Adrenal gland (tissue), 12 donors: ENCODE measurements around the gene MORN1. TPM values are rescaled to one million over a fixed set of nuclear protein-coding genes. Genes with fewer than 3 reads are reported as not detected.

Experiments
- DNase-seq, 7 donors: peaks; one replicate each; pipeline ENCODE4 v3.0.0-alpha.2; 2019 to 2020
- H3K27ac ChIP-seq, 5 donors: fragments of 200-600 bp; sonication (generic) in 4 of 5; 1 replicate in 3 of 5; 2 replicates in 2 of 5; pipeline versions ENCODE4 v1.5.1 to v1.8.0; 2016 to 2020; ENCODE audit warnings: mild to moderate bottlenecking in 1 of 5
- H3K27me3 ChIP-seq: fragments of 200-600 bp; 2 replicates; pipeline ENCODE4 v1.8.0; 2021
- H3K36me3 ChIP-seq, 2 donors: fragments of 200-600 bp; replicated peaks in 1 of 2; 1 replicate in 1 of 2; 2 replicates in 1 of 2; pipeline versions ENCODE4 v1.5.1 to v1.8.0; 2018 to 2022
- H3K4me1 ChIP-seq, 2 donors: fragments of 200-600 bp; replicated peaks in 1 of 2; 1 replicate in 1 of 2; 2 replicates in 1 of 2; pipeline versions ENCODE4 v1.5.1 to v1.8.0; 2018 to 2021
- H3K4me3 ChIP-seq, 4 donors: fragments of 200-600 bp; sonication (generic) in 3 of 4; one replicate each; pipeline ENCODE4 v1.5.1; 2016 to 2018
- H3K9me3 ChIP-seq, 3 donors: fragments of 200-600 bp; sonication (generic) in 1 of 3; replicated peaks in 1 of 3; 1 replicate in 2 of 3; 2 replicates in 1 of 3; pipeline versions ENCODE4 v1.5.1 to v1.8.0; 2016 to 2021
- POLR2A ChIP-seq, 2 donors: fragments of 450-650 bp; IDR thresholded peaks; one replicate each; pipeline ENCODE4 v1.6.1; 2017; ENCODE audit warnings: antibody characterized with exemption in 2 of 2, mild to moderate bottlenecking in 2 of 2, moderate library complexity in 1 of 2
- WGBS, 4 donors: extraction: QIAGEN DNeasy Blood & Tissue Kit in 2 of 4; methylation state at CpG; one replicate each; pipeline versions ENCODE4 v1.1.5 to v1.1.7; 2013 to 2017; 5-methylcytosine and 5-hydroxymethylcytosine counted together
- intact Hi-C, 2 donors: fragments of 100-400 bp; cut with DNase I; formaldehyde crosslinking; loops; one replicate each; pipeline versions ENCODE4 v1.14.1 to v1.15.0; 2022 to 2023
- polyA plus RNA-seq, 3 donors: library from polyadenylated mRNA; stranded (reverse); fragments of 200-250 nt in 2 of 3; fragments of 350-450 nt in 1 of 3; fragmentation: Illumina TruSeq in 1 of 3; extraction: RNeasy Lipid Tissue Mini Kit (QIAGEN cat#74804) in 1 of 3; gene quantifications; one replicate each; pipeline ENCODE4 v1.2.3, GENCODE V29; 2013 to 2014
- total RNA-seq, 9 donors: library from RNA; depleted of rRNA in 4 of 9; stranded (reverse); fragments of >200 nt in 4 of 9; fragments of 120-200 nt in 1 of 9; fragmentation: NEBNext Ultra II Directional in 1 of 9; extraction: Animal tissue kit (Norgen Biotek cat#: 25700) in 1 of 9; gene quantifications; one replicate each; pipeline versions ENCODE4 v1.1.0 to v1.2.4, GENCODE V29; 2013 to 2023
- TF ChIP-seq, protein P1 (sequence below), 6 experiments: fragments of 450-650 bp in 4 of 6; fragments of 200-600 bp in 2 of 6; sonication (generic) in 1 of 6; IDR thresholded peaks; 1 replicate in 5 of 6; 2 replicates in 1 of 6; pipeline versions ENCODE4 v1.5.1 to v1.8.0; 2016 to 2021; ENCODE audit warnings: antibody characterized with exemption in 6 of 6, mild to moderate bottlenecking in 2 of 6, moderate library complexity in 1 of 6
- donor health status: healthy with polysubstance abuse.
- donor health status: Bipolar disorder and iron deficiency.
- donor health status: DM: yes; HTN: yes; CAD: no.
- donor health status: DM: no; HTN: no; CAD: no.
- donor health status: DM: no; HTN: no; CAD: no.
- donor health status: DM: yes; HTN: yes; CAD: no.

The MORN1 gene
- total and polyA plus RNA-seq, 12 donors = 1.8 to 14.1 (median 8.7) TPM

DNA sequence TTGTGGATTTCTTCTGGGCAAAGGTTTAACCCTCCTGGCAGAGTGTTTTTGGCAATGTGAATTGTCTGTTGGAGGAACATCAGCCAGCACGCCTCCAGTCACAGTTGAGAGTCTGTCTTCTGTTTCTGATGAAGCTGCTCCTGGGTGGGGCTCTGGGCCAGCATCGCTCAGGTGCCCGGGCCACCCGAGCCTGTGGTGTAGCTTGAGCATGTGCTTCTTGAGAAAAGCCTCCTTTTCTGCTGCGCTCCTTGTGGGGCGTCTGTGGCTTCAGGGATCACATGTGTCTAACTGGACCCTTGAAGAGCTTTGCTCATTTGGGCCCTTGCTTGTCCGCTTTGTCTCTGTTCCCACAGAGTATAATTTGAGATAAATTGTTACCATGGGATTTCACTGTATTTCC, 7.5 kb upstream of the MORN1 start:
- Histone ChIP-seq H3K27me3 (no peaks in the 10 kb centered on the region), H3K36me3 (peaks cover 0 to 85% of the 10 kb centered on the region in 2 donors), H3K27ac (no peak overlapping the region), H3K4me3 (no peak overlapping the region), H3K9me3 (no peaks in the 10 kb centered on the region), H3K4me1 (peaks cover 0 to 12% of the 10 kb centered on the region in 2 donors)
- TF ChIP-seq POLR2A (IDR thresholded peaks at IDR 0.05) = no peak
- TF ChIP-seq, protein P1, sequence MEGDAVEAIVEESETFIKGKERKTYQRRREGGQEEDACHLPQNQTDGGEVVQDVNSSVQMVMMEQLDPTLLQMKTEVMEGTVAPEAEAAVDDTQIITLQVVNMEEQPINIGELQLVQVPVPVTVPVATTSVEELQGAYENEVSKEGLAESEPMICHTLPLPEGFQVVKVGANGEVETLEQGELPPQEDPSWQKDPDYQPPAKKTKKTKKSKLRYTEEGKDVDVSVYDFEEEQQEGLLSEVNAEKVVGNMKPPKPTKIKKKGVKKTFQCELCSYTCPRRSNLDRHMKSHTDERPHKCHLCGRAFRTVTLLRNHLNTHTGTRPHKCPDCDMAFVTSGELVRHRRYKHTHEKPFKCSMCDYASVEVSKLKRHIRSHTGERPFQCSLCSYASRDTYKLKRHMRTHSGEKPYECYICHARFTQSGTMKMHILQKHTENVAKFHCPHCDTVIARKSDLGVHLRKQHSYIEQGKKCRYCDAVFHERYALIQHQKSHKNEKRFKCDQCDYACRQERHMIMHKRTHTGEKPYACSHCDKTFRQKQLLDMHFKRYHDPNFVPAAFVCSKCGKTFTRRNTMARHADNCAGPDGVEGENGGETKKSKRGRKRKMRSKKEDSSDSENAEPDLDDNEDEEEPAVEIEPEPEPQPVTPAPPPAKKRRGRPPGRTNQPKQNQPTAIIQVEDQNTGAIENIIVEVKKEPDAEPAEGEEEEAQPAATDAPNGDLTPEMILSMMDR (IDR thresholded peaks at IDR 0.05) = no peak
- WGBS, 4 donors = 80 to 100% (median 92%) methylated on average over 3 to 7 of the region's 7 CpGs
- intact Hi-C loops = no loop called here
- DNase-seq = no peak

DNA sequence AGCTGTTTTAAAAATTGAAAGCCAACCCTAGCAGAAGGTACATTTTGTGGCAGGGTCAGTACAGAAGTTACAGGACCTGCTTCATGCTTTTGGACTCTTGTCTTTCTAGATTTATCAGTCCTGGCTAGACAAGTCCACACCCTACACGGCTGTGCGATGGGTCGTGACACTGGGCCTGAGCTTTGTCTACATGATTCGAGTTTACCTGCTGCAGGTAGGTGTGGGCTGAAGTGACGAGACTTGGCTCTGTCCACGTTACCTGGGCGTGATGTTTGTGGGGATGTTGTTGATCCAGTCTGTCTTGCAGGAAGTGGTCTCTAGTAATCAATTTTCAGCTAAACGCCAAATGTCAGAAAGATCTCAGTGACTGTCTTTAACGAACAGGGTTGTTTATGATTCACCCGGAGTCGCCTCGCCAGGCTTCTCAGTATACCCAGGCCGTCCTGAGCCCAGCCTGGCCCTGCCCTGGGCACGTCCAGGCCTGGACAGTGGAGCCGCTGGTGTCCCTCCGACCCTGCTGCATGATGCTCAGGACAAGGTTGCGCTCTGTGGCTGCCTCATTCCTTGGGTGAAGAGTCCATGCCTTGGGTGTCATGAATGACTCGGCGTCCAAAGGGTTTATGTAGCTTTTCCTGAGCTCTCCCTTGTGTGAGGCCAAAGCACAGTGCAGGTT, 5.8 kb upstream of the MORN1 start:
- WGBS, 4 donors = 86 to 89% (median 89%) methylated on average over 10 to 19 of the region's 19 CpGs
- Histone ChIP-seq H3K27me3 (no peaks in the 10 kb centered on the region), H3K27ac (no peak overlapping the region), H3K9me3 (no peaks in the 10 kb centered on the region), H3K36me3 (peaks cover 0 to 76% of the 10 kb centered on the region in 2 donors), H3K4me3 (no peak overlapping the region), H3K4me1 (peaks cover 6 to 28% of the 10 kb centered on the region in 2 donors)
- DNase-seq = no peak
- intact Hi-C loops = no loop called here
- TF ChIP-seq, protein P1 (IDR thresholded peaks at IDR 0.05) = no peak
- no peak for TF ChIP-seq POLR2A (IDR thresholded peaks at IDR 0.05)

DNA sequence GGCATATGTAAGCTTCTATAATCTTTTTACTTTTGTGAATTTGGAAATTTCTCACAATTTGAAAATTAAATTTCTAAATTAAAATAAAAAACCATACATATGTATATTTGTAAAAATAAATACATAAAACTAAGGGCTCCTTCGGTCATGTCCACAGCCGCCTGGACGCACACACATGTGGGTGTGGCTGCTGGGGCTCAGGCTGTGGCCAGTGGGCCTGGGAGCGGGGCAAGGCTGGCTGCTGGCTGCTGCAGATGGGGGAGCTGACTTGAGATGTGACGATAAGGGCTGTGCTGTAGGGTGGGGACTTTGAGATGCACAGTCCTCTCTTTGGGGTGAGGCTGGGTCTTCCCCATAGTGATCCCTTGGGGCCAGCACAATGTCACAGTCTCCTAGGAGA, 5.1 kb upstream of the MORN1 start:
- Histone ChIP-seq H3K27ac (no peak overlapping the region), H3K4me1 (peaks cover 6 to 28% of the 10 kb centered on the region in 2 donors), H3K36me3 (peaks cover 0 to 69% of the 10 kb centered on the region in 2 donors), H3K27me3 (no peaks in the 10 kb centered on the region), H3K9me3 (no peaks in the 10 kb centered on the region), H3K4me3 (no peak overlapping the region)
- DNase-seq = no peak
- TF ChIP-seq, protein P1 (IDR thresholded peaks at IDR 0.05) = no peak
- no peak for TF ChIP-seq POLR2A (IDR thresholded peaks at IDR 0.05)
- 87 to 94% (median 92%) methylated on average over 5 of the region's 5 CpGs for WGBS, 4 donors
- intact Hi-C loops = no loop called here

DNA sequence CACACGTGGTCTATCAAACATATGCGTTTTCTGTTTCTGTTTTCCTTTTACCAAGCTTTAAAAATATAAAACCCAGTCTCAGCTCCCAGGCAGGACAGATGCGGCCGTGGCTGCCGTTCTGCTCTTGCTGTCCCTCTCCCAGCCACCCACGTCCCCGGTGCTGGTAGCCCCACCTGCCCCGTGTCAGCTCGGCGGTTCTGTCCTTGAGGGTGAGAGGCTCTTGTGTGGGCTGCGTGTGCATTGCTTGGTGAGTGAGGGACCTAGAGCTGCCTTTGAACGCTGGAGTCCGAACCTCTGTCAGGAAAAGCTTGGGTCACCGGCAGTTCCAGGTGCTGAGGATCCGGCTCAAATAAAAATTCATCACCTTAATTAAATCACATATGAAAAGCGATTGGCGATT, 4.7 kb upstream of the MORN1 start:
- Histone ChIP-seq H3K27me3 (no peaks in the 10 kb centered on the region), H3K9me3 (no peaks in the 10 kb centered on the region), H3K4me3 (no peak overlapping the region), H3K36me3 (peaks cover 0 to 68% of the 10 kb centered on the region in 2 donors), H3K27ac (no peak overlapping the region), H3K4me1 (peaks cover 6 to 28% of the 10 kb centered on the region in 2 donors)
- no peak for DNase-seq
- intact Hi-C loops = no loop called here
- WGBS, 4 donors = 66 to 78% (median 69%) methylated on average over 14 to 17 of the region's 17 CpGs
- TF ChIP-seq, protein P1 (IDR thresholded peaks at IDR 0.05) = no peak
- TF ChIP-seq POLR2A (IDR thresholded peaks at IDR 0.05) = no peak
